Measurements from ENCODE around the gene FGFR1OP2.
"Not testable (repeated sequence)": the region's sequence is repeated elsewhere in the genome, so short reads cannot be mapped to it uniquely, and the experiment has no call there.

The FGFR1OP2 gene

GRCh38 chr12:26937863-26938700 is at the start of gene FGFR1OP2, which contains the start of gene INTS13:
Gene FGFR1OP2 (plus strand): TSS chr12:26938470. CDS start chr12:26954159, 15,689 bp downstream.
Gene INTS13 (minus strand): TSS chr12:26937981. CDS start chr12:26936803, 1,178 bp downstream.
- H3K9me3 Mint-ChIP-seq, result no peaks in the 10 kb centered on the region
- peaks cover 53% of the 10 kb centered on the region for H3K4me1 Mint-ChIP-seq (ENCODE audit: low read depth)
- H3K36me3 Mint-ChIP-seq (ENCODE audit: low read depth), result peaks cover 15% of the 10 kb centered on the region

GRCh38 chr12:26890784-26891183 is 47.5 kb upstream of the FGFR1OP2 start:
- no peak overlapping the region for H3K4me3 Mint-ChIP-seq
- peaks cover 5% of the 10 kb centered on the region for H3K36me3 Mint-ChIP-seq (ENCODE audit: low read depth)
- peaks cover 2% of the 10 kb centered on the region for H3K4me1 Mint-ChIP-seq (ENCODE audit: low read depth)
- no peaks in the 10 kb centered on the region for H3K27me3 Mint-ChIP-seq (ENCODE audit: low read depth)
- H3K27ac Mint-ChIP-seq, result no peak overlapping the region
- H3K9me3 Mint-ChIP-seq, result no peaks in the 10 kb centered on the region

More at GRCh38 chr12:26937863-26938700, at the start of gene FGFR1OP2, which contains the start of gene INTS13:
- peak within 1 kb of the TSS; percentile 91 for H3K4me3 Mint-ChIP-seq
- H3K27me3 Mint-ChIP-seq (ENCODE audit: low read depth), result no peaks in the 10 kb centered on the region
- peak within 1 kb of the TSS; percentile 91 for H3K27ac Mint-ChIP-seq

DNA sequence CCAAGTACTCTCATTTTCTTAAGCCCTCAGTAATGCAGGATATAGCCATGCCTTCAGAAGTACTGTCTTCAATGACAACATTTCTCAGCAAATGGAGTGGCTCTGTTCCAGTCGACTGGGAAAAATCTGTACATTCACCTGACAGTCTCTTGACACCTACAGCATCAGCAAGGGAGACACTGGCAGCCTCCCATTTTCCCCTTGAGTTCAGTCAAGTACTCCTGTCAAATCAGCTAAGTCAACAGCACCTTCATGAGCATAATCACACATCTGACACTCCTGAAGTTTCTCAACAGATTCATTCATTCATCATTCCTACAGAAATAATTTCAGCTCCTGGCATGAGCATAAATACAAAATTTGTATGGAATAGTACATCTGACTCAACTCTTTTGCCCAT is 46.6 kb upstream of the FGFR1OP2 start:
- Mint-ChIP-seq H3K27me3 (ENCODE audit: low read depth) (no peaks in the 10 kb centered on the region), H3K4me1 (ENCODE audit: low read depth) (no peaks in the 10 kb centered on the region)

DNA sequence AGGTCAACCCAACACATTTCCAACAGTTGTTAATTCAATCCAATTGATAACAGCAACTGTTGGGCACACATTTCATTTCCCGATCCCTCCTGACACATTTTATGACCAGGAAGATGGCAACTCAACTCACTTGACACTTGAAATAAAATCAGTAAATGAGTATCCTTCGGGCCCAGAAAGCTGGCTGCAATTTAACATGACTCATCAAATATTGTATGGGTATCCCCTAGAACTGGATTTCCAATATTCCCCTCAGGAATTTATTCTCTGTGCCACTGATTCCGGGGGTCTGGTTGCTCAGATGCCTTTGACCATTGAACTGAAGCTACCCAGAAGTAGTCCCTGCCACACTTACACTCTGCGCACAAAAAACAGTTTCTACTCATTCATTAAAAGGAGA is 42.6 kb upstream of the FGFR1OP2 start:
- Mint-ChIP-seq H3K4me1 (ENCODE audit: low read depth) (no peaks in the 10 kb centered on the region), H3K27ac (no peak overlapping the region), H3K36me3 (ENCODE audit: low read depth) (peaks cover 19% of the 10 kb centered on the region), H3K27me3 (ENCODE audit: low read depth) (no peaks in the 10 kb centered on the region), H3K9me3 (no peaks in the 10 kb centered on the region), H3K4me3 (no peak overlapping the region)

More for the DNA sequence above, 46.6 kb upstream of the FGFR1OP2 start:
- H3K27ac Mint-ChIP-seq, result no peak overlapping the region
- no peaks in the 10 kb centered on the region for H3K9me3 Mint-ChIP-seq
- no peak overlapping the region for H3K4me3 Mint-ChIP-seq
- H3K36me3 Mint-ChIP-seq (ENCODE audit: low read depth), result peaks cover 8% of the 10 kb centered on the region

DNA sequence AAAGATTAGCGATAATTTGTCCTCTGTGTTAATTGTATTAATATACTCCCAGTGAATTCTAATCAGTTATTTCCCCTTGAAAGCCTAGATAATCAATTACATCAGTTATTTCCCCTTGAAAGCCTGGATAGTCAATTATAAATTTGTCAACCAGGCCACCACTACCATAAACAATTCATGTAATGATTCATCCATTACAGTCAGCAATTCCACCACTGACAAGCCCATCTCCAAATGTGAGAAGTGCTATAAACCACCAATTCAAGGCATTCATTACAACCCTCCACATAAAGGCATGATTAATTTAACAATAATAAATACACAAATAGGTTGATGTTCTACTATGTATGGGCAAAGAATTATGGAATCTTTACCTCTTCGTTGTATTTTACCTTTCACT is 41.4 kb upstream of the FGFR1OP2 start:
- no peak overlapping the region for H3K4me3 Mint-ChIP-seq

DNA sequence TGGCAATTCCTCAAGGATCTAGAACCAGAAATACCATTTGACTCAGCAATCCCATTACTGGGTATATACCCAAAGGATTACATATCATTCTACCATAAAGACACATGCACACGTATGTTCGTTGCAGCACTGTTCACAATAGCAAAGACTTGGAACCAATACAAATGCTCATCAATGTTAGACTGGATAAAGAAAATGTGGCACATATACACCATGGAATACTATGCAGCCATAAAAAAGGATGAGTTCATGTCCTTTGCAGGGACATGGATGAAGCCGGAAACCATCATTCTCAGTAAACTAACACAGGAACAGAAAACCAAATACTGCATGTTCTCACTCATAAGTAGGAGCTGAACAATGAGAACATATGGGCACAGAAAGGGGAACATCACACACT is 34.9 kb upstream of the FGFR1OP2 start:
- not testable (repeated sequence) for H3K4me1 Mint-ChIP-seq (ENCODE audit: low read depth); H3K4me3 Mint-ChIP-seq; H3K27ac Mint-ChIP-seq; H3K27me3 Mint-ChIP-seq (ENCODE audit: low read depth)
- H3K9me3 Mint-ChIP-seq, result peaks cover 17% of the 10 kb centered on the region
- peaks cover 68% of the 10 kb centered on the region for H3K36me3 Mint-ChIP-seq (ENCODE audit: low read depth)

More for the DNA sequence above, 41.4 kb upstream of the FGFR1OP2 start:
- Mint-ChIP-seq H3K4me1 (ENCODE audit: low read depth) (peaks cover under 1% of the 10 kb centered on the region), H3K27ac (no peak overlapping the region), H3K36me3 (ENCODE audit: low read depth) (peaks cover 28% of the 10 kb centered on the region), H3K9me3 (peaks cover 2% of the 10 kb centered on the region), H3K27me3 (ENCODE audit: low read depth) (no peaks in the 10 kb centered on the region)

GRCh38 chr12:26906024-26906423 is 32.2 kb upstream of the FGFR1OP2 start:
- Mint-ChIP-seq H3K4me1 (ENCODE audit: low read depth) (peaks cover 14% of the 10 kb centered on the region), H3K27ac (no peak overlapping the region), H3K4me3 (no peak overlapping the region), H3K9me3 (peaks cover 21% of the 10 kb centered on the region), H3K36me3 (ENCODE audit: low read depth) (peaks cover 66% of the 10 kb centered on the region), H3K27me3 (ENCODE audit: low read depth) (no peaks in the 10 kb centered on the region)

GRCh38 chr12:26906704-26907103 is 31.6 kb upstream of the FGFR1OP2 start:
- Mint-ChIP-seq H3K4me1 (ENCODE audit: low read depth) (peaks cover 14% of the 10 kb centered on the region), H3K36me3 (ENCODE audit: low read depth) (peaks cover 69% of the 10 kb centered on the region), H3K27me3 (ENCODE audit: low read depth) (no peaks in the 10 kb centered on the region), H3K9me3 (peaks cover 21% of the 10 kb centered on the region), H3K27ac (no peak overlapping the region), H3K4me3 (no peak overlapping the region)

- Mint-ChIP-seq H3K9me3 (no peaks in the 10 kb centered on the region), H3K36me3 (ENCODE audit: low read depth) (peaks cover 36% of the 10 kb centered on the region), H3K27ac (no peak overlapping the region), H3K4me1 (ENCODE audit: low read depth) (no peaks in the 10 kb centered on the region), H3K27me3 (ENCODE audit: low read depth) (no peaks in the 10 kb centered on the region), H3K4me3 (no peak overlapping the region)
Measured at GRCh38 chr12:26918321-26919215, 19.7 kb upstream of the FGFR1OP2 start.

DNA sequence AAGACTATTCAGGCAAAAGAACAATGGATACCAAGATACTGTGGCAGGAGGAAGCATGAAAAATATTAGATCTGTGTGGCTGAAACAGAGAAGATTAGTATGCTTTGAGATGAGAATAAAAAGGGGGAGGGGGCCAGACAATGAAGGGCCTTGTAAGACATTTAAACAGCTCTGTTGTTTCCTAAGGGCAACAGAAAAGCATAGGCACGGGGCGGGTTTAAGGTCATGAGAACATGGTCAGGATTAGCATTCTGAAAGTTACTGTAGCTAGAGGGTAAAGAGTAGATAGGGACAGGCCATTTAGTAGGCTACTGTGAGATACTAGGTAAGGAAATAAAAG is 19.1 kb upstream of the FGFR1OP2 start:
- Mint-ChIP-seq H3K36me3 (ENCODE audit: low read depth) (peaks cover 37% of the 10 kb centered on the region), H3K27ac (no peak overlapping the region), H3K9me3 (no peaks in the 10 kb centered on the region), H3K27me3 (ENCODE audit: low read depth) (no peaks in the 10 kb centered on the region), H3K4me3 (no peak overlapping the region), H3K4me1 (ENCODE audit: low read depth) (no peaks in the 10 kb centered on the region)

GRCh38 chr12:26921886-26922285 is 16.4 kb upstream of the FGFR1OP2 start:
- Mint-ChIP-seq H3K27me3 (ENCODE audit: low read depth) (no peaks in the 10 kb centered on the region), H3K36me3 (ENCODE audit: low read depth) (peaks cover 33% of the 10 kb centered on the region), H3K27ac (no peak overlapping the region), H3K9me3 (no peaks in the 10 kb centered on the region), H3K4me1 (ENCODE audit: low read depth) (peaks cover 2% of the 10 kb centered on the region), H3K4me3 (no peak overlapping the region)

- peaks cover 48% of the 10 kb centered on the region for H3K36me3 Mint-ChIP-seq (ENCODE audit: low read depth)
- no peaks in the 10 kb centered on the region for H3K9me3 Mint-ChIP-seq
- peaks cover 33% of the 10 kb centered on the region for H3K4me1 Mint-ChIP-seq (ENCODE audit: low read depth)
- H3K27ac Mint-ChIP-seq, result no peak overlapping the region
- no peak overlapping the region for H3K4me3 Mint-ChIP-seq
- H3K27me3 Mint-ChIP-seq (ENCODE audit: low read depth), result no peaks in the 10 kb centered on the region
Measured at GRCh38 chr12:26928661-26929060, 9.6 kb upstream of the FGFR1OP2 start.

DNA sequence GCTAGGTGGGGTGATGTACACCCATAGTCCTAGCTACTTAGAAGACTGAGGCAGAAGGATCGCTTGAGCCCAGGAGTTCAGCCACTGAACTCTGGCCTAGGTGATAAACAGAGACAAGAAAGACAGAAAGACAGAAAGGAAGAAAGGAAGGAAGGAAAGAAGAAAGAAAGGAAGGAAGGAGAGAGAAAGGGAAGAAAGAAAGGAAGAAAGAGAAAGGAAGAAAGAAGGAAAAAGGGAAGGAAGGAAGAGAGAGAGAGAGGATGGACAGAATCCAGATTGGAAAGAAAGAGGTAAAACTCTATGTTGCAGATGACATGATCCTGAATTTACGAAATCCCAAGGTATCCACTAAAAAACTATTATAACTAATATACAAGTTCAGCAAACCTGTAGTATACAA is 8.7 kb upstream of the FGFR1OP2 start:
- Mint-ChIP-seq H3K27ac (peak overlapping the region; percentile 10), H3K4me1 (ENCODE audit: low read depth) (peaks cover 37% of the 10 kb centered on the region), H3K36me3 (ENCODE audit: low read depth) (peaks cover 51% of the 10 kb centered on the region), H3K4me3 (no peak overlapping the region), H3K9me3 (no peaks in the 10 kb centered on the region), H3K27me3 (ENCODE audit: low read depth) (no peaks in the 10 kb centered on the region)

- Mint-ChIP-seq H3K27me3 (ENCODE audit: low read depth) (no peaks in the 10 kb centered on the region), H3K9me3 (no peaks in the 10 kb centered on the region), H3K4me1 (ENCODE audit: low read depth) (peaks cover 52% of the 10 kb centered on the region), H3K36me3 (ENCODE audit: low read depth) (peaks cover 29% of the 10 kb centered on the region), H3K27ac (peak overlapping the region; percentile 56), H3K4me3 (peak overlapping the region; percentile 91)
Measured at GRCh38 chr12:26935636-26936378, 2.5 kb upstream of the FGFR1OP2 start.

All from T-helper 1 cell treated with Interleukin-12 subunit alpha and Interleukin-12 subunit beta and Interleukin-4 antibody, amounts not matched to agents 30 μg/mL and 1 μg/mL, for 36 hours (primary cell).